ENCODE data around the gene KATNAL1. TPM values are rescaled to one million over a fixed set of nuclear protein-coding genes. Genes with fewer than 3 reads are reported as not detected.

KATNAL1 gene
- 4.3 to 7.1 TPM (median 6.0 TPM) in 5 replicates for total RNA-seq (2022; extraction: Qiagen RNA extraction; ENCODE audit: low read depth)

DNA sequence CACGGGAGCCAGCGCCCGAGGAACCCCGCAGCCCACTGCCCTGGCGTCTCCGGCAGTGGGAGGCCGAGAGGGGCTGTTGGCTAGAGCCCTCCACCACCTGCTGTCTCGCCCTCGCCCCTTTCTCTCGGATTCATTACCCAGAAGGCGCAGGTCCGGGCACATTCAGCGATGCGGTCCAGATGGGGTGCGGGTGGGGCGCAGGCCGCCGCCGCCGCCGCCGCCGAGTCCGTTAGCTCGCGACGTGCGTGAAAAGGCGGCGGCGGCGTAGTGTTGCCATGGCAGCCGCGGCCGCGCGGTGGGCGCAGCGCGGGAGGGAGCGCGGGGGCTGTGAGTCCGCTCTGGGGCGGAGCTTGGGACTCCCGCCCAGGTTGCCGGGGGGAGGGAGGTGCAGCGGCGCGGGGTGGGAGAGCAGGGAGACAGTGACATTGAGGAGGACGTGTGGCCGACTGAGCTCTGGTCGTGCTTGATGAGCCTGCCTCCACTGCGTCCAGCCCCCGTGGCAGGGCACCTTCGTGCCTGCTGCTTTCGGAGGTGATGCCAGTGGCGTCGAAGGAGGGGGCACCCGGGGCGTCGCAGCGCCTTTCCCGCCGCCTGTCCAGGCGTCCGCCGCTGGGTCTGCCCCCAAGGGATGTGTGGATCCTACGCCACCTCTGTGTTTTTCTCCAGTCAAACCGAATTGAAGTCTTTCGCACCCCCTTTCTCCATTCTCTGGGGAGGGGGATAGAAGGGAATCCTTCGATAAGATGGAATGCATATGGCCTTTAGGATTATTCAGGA is at the start of gene KATNAL1:
KATNAL1 (minus strand) TSS at position 358 of the 777 bp plus-strand sequence. CDS start 23,774 bp downstream, outside the sequence.

Other genes starting within 250 kb of the KATNAL1 start
- not detected in 5 replicates for gene UBE2L5, start 114.9 kb upstream of the KATNAL1 start, total RNA-seq (2022; extraction: Qiagen RNA extraction; ENCODE audit: low read depth)
- 512 to 780 TPM (median 532 TPM) in 5 replicates for gene HMGB1, start 158.4 kb upstream of the KATNAL1 start, total RNA-seq (2022; extraction: Qiagen RNA extraction; ENCODE audit: low read depth)

Data from A549 treated with CpdA at 1 μM for 4 hours (cell line).